NCI-H1436 (cell line): ENCODE results near the gene RAB40B.
"Not testable (repeated sequence)": the region's sequence is repeated elsewhere in the genome, so short reads cannot be mapped to it uniquely, and the experiment has no call there.

Source experiments
- DNase-seq: peaks from one replicate; lab custom pipeline; 2025; lab: John Stamatoyannopoulos, UW

Gene RAB40B

DNA sequence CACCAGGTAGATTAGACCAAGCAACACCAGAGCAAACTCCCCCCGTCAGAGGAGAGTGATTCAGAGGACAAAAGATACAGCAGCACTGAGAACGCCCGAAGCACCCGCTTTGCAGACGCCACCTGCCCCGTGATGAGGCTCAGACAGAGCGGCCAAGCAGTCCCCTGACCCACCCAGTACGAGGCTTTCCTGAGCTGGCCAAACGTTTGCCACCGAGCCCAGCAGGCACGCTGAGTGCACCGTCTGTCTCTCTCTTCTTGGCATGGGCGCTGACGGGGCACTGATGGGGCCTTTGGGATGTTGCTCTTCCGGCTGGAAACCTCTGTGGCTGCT, 30.9 kb downstream of the RAB40B start:
- no peak for DNase-seq

GRCh38 chr17:82666931-82667667, 31.4 kb downstream of the RAB40B start:
- DNase-seq = no peak

GRCh38 chr17:82665891-82666290, 32.6 kb downstream of the RAB40B start:
- no peak for DNase-seq

GRCh38 chr17:82665217-82665616, 33.3 kb downstream of the RAB40B start:
- no peak for DNase-seq

GRCh38 chr17:82664701-82665182, 33.8 kb downstream of the RAB40B start:
- DNase-seq = peak; percentile 41

DNA sequence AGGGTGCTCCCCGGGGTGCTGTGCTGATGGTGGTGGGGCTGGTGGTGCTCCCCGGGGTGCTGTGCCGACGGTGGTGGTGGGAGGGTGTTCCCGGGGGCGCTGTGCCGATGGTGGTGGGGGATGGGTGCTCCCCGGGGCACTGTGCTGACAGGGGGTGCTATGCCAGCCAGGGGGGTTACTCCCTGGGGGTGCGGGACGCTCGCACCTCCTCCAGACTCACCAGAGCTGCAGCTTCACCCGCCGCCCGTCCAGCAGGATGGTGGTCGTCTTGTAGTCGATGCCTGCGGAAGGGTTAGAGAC, 34.3 kb downstream of the RAB40B start:
- no peak for DNase-seq

GRCh38 chr17:82663381-82664275, 34.9 kb downstream of the RAB40B start:
- peak; percentile 51 for DNase-seq

DNA sequence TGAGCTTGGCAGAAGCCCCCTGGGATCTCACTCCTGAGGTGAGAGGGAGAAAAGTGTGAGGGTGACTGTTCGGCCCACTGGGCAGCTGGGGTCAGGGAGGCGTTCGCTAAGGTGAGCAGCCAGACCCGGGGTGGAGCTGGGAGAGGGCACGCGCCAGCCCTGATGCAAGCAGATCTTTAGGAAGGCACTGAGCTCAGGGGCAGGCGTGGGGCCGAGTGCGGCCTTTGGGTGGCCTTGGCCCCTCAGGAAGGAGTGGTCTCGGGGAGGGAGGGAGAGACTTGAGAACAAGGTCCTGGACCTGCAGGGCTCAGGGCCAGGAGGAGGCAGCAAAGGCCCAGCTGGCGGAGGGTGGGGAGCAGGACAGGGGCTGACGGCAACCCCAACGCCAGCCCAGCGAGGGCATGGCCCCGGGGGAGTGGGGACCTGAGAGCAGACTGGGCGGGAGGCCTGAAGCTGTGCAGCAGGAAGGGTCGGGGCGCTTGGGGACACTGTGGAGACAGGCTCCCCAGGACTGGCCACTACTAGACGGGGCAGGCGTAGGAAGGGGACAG, 35.7 kb downstream of the RAB40B start:
- no peak for DNase-seq

DNA sequence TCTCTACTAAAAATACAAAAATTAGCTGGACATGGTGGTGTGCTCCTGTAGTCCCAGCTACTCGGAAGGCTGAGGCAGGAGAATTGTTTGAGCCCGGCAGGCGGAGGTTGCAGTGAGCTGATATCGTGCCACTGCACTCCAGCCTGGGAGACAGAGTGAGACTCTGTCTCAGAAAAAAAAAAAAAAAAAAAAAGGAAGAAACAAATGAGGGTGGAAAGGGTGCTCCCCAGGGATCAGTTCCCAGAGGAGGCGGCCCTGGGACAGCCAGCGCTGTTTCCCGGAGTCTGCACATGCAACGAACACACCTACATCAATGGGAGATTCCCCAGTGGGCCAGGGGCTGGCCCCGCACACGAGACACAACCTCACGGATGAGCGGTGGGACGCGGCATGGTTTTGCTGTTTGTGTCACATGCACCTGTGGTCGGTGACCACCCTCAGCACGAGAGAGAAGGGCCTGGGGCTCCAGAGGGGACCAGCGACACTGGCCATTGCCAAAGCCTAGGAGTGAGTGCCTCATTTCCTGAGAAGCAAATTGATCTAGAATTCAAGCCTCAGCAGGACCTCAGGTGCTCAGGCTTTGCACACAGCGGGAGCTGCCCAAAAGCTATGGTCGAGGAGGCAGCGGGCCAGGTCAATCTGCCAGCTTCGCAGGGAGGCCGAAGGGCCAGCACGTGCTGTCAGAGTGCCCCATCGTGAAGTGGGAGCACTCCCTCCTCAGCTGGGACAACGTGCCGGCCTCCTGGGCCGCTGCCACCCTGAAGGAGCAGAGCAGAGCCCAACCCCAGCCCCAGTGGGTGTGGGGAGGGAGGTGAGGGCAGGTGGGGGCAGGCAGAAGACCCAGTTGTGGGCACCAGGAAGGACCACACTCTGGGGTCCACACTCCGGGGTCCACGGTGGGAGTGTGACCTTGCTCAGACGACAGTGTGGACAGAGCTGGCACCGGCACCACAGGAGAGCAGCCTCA, 36.5 kb downstream of the RAB40B start:
- no peak for DNase-seq

DNA sequence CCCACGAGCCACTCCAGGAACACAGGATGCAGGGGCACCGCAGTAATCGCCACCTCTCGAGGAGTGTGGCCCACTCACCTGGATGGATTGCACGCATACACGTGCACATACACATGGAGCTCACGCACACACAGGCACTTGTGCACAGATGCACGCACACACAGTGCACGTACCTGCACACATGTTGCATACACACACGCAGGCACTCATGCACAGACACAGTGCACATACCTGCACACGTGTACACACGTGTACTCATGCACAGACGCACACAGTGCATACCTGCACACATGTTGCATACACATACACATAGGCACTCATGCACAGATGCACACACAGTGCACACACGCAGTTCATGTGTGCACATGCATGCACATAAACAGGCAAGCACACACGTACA, 38.6 kb downstream of the RAB40B start:
- DNase-seq = no peak

- no peak for DNase-seq
Measured at GRCh38 chr17:82658796-82659452, 39.6 kb downstream of the RAB40B start.

- DNase-seq = no peak
Measured at GRCh38 chr17:82658331-82658730, 40.2 kb downstream of the RAB40B start.

GRCh38 chr17:82657926-82658325, 40.6 kb downstream of the RAB40B start:
- no peak for DNase-seq

DNA sequence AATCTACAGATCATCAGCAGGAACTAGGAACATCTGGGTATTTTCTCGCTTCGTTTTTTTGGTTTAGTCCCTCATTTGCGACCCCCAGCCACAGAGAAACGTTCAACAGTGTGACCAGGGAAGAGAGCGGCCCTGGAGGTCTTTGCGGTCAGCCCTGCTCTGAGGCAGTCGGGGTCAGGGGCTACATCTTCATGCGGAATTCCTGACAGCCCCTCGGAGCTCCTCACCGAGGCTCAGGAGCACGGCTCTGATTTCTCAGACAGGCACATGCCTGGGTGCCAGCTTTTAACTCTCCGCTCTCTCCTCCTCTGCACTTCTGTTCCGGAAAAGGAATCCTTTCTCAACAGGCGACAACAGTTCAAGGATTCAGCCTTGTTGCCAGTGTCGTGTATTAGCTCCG, 42.2 kb downstream of the RAB40B start:
- no peak for DNase-seq

DNA sequence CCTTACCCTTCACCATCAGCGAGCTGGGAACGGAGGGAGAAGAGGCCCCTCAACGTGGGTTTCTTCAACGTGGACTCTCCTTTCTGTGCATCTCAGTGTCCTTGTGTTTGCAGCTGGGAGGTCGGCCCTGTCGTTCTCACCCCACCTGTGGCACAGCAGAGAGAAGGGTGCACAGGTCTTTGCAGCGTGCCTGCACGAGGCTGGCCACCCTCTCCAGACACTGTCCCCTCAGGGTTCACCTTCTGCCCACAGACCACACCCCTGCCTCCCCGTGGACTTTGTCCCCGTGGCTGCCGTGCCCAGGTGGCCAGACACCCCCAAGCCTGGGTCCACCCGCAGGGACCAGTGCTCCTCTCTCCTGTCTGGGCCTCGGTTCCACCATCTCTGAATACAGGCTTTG, 43.0 kb downstream of the RAB40B start:
- no peak for DNase-seq

DNA sequence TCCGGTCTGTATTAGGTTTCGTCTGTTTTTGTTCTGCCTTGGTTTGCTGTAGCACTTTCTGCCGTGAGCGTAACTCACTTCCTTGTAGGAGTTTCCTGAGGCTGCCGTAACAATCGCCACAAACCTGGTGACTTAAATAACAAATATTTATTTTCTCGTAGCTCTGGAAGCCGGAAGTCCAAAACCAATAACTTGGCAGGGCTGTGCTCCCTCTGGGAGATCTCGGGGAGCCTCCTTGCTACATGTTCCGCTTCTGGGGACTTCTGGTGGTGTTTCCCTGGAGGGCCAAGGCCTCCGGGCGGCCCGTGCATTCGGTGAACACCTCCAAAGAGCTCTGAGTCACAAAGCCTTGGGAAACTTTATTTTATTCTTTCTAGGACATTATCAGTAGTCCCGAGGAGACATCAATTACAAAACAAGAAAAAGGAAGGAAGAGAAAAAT, 43.4 kb downstream of the RAB40B start:
- DNase-seq = no peak

DNA sequence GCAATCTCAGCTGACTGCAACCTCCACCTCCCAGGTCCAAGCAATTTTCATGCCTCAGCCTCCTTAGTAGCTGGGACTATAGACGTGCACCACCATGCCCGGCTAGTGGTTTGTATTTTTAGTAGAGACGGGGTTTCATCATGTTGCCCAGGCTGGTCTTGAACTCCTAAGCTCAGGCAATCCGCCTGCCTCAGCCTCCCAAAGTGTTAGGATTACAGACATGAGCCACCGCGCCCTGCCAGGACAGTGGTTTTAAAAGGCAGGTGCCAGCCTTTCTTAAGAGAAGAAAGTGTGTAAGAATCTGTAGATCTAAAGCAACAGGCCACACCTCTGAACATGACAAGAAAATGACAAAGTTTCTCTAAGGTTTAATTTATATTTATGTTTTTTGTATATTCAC, 43.9 kb downstream of the RAB40B start:
- DNase-seq = not testable (repeated sequence)

DNA sequence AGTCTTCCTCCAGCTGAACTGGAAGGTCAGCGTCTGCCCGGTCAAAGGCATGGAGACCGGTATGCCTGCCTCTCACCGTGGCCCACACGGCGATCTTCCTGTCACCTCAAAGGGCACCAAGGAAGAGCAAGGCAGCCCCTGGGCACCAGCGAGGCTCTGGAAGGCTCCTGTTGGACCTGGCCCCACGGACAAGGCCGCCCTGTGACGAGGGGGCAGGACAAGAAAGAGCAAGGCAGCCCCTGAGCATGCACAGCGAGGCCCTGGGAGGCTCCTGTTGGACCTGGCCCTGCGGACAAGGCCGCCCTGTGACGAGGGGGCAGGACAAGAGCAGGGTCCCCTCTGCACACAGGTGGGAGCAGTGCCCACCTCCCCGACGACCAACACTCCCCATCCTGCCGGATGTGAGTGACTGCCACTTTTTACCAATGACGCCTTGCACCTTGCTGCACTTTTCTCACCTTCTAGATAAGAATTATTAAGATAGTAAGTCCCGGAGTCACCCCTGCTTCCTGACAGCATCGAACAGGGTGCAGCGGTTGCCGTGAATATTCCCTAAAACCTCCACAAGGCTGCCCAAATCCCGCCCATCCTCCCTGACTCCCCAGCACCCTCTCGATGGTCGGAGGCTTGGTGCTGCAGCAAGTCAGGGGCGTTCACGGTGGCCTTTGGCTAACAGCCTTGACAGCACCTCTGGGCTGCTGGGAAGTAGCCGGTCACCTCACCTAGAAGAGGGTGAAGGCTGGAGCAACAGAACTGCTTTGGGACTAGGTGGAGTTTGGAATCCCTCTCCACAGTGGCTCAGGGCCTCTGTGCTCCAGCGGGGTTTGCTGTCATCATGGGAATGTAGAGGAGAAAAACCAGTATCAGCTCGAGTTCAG, 44.6 kb downstream of the RAB40B start:
- DNase-seq = no peak

DNA sequence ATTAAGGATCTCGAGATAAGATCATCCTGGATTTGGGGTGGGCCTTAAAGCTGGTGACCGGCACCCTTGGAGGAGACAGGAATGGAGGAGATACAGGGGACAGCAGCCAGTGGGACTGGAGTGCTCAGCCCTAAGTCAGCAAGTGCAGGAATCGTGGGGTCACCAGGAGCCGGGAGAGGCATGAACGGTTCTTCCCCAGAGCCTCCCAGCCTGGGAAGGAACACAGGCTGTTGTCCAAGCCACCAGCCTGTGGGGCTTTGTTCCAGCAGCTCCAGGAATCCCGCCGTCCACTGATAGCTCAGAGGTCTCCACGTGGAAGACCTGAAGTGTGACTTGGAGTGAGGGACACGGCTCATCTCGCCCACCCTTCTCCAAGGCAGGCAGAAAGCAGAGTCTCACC, 47.8 kb downstream of the RAB40B start:
- DNase-seq = no peak

GRCh38 chr17:82649501-82650261, 48.8 kb downstream of the RAB40B start:
- no peak for DNase-seq
